Thoracic aorta (tissue), 2 donors: ENCODE data around the gene OR52N4. TPM values are rescaled to one million over a fixed set of nuclear protein-coding genes. Genes with fewer than 3 reads are reported as not detected.
"Not testable (repeated sequence)": the region's sequence is repeated elsewhere in the genome, so short reads cannot be mapped to it uniquely, and the experiment has no call there.

Source experiments
- ATAC-seq: fragments of 150-250 bp; one replicate; pipeline ENCODE4 v1.8.0; 2017; ENCODE audit warnings: low read depth; ENCODE audit not compliant: insufficient number of reproducible peaks, low FRiP score
- DNase-seq: peaks from one replicate; pipeline ENCODE4 v3.0.0-alpha.2; 2020; ENCODE audit warnings: low spot score
- H3K27ac ChIP-seq, 2 donors: fragments of 200-600 bp; sonication (generic); 1 replicate in 1 of 2; 2 replicates in 1 of 2; pipeline ENCODE4 v1.5.1; 2016; ENCODE audit warnings: mild to moderate bottlenecking in 2 of 2, moderate library complexity in 2 of 2
- H3K27me3 ChIP-seq: fragments of 200-600 bp; sonication (generic); replicated peaks from 2 replicates; pipeline ENCODE4 v1.6.0; 2016; ENCODE audit warnings: mild to moderate bottlenecking; ENCODE audit not compliant: insufficient read depth
- H3K36me3 ChIP-seq: fragments of 200-600 bp; sonication (generic); one replicate; pipeline ENCODE4 v1.5.1; 2016
- H3K4me1 ChIP-seq, 2 donors: fragments of 200-600 bp; sonication (generic); 1 replicate in 1 of 2; 2 replicates in 1 of 2; pipeline versions ENCODE4 v1.5.1 to v1.6.0; 2016; ENCODE audit warnings: low read depth in 2 of 2, mild to moderate bottlenecking in 1 of 2; ENCODE audit not compliant: control insufficient read depth in 1 of 2
- H3K4me3 ChIP-seq: fragments of 200-600 bp; sonication (generic); 2 replicates; pipeline ENCODE4 v1.5.1; 2016; ENCODE audit warnings: mild to moderate bottlenecking
- H3K9me3 ChIP-seq: fragments of 200-600 bp; sonication (generic); 2 replicates; pipeline ENCODE4 v1.5.1; 2016
- total RNA-seq, 2 donors: library from RNA; depleted of rRNA; stranded (reverse); fragments of >200 nt; gene quantifications; one replicate each; pipeline versions ENCODE4 v1.1.0 to v1.2.3, GENCODE V29; 2016
- TF ChIP-seq, protein P1 (sequence below): fragments of 200-600 bp; sonication (generic); IDR thresholded peaks from one replicate; pipeline ENCODE4 v1.5.1; 2019; ENCODE audit warnings: antibody characterized with exemption

The OR52N4 gene
- total RNA-seq = not detected

DNA sequence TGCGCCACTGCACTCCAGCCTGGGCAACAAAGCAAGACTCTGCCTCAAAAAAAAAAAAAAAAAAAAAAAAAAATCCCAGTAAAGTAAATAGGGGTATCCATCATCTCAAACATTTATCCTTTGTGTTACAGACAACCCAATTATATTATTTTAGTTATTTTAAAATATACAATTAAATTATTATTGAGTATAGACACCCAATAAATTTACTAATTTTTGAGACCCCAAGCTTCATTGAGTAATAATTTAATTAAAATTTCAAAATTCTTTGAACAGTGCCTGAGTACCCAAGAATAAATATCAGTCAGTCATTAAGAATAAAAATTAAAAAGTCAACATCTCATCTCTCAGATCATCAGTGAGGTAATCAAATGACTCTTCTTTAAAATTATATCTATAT, at the start of gene OR52N4:
OR52N4 (plus strand) TSS at position 301 of the 400 bp plus-strand sequence. CDS start 498 bp downstream, outside the sequence.
- H3K9me3 ChIP-seq = no peaks in the 10 kb centered on the region
- H3K27ac ChIP-seq = no peak within 1 kb of the TSS
- no peaks in the 10 kb centered on the region for H3K36me3 ChIP-seq
- H3K4me3 ChIP-seq = no peak within 1 kb of the TSS
- TF ChIP-seq, protein P1, sequence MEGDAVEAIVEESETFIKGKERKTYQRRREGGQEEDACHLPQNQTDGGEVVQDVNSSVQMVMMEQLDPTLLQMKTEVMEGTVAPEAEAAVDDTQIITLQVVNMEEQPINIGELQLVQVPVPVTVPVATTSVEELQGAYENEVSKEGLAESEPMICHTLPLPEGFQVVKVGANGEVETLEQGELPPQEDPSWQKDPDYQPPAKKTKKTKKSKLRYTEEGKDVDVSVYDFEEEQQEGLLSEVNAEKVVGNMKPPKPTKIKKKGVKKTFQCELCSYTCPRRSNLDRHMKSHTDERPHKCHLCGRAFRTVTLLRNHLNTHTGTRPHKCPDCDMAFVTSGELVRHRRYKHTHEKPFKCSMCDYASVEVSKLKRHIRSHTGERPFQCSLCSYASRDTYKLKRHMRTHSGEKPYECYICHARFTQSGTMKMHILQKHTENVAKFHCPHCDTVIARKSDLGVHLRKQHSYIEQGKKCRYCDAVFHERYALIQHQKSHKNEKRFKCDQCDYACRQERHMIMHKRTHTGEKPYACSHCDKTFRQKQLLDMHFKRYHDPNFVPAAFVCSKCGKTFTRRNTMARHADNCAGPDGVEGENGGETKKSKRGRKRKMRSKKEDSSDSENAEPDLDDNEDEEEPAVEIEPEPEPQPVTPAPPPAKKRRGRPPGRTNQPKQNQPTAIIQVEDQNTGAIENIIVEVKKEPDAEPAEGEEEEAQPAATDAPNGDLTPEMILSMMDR = no peak
- ATAC-seq = no peak
- H3K4me1 ChIP-seq = no peaks in the 10 kb centered on the region
- no peaks in the 10 kb centered on the region for H3K27me3 ChIP-seq
- no peak for DNase-seq

DNA sequence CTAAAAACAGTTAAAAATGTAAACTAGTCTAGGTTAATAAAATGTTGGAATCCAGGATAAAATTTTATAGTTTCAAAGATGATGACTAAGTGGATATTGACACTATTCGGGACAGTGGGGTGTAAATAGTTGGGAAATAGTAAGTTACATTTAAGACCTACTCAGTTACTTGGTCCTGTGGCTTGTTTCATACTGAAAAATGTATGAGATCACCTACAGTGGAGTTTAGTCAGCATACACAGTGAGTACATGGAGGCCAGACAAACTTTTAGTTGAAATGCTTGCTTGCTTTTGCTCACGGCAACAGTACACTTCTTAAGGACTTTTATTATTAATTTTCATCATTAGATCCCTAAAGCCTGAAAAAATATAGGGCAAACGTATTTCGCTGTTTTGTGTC, 48.4 kb upstream of the OR52N4 start:
- ATAC-seq = no peak
- Histone ChIP-seq H3K9me3 (no peaks in the 10 kb centered on the region), H3K27me3 (no peaks in the 10 kb centered on the region), H3K4me1 (no peaks in the 10 kb centered on the region), H3K4me3 (no peak overlapping the region), H3K27ac (no peak overlapping the region), H3K36me3 (peaks cover 33% of the 10 kb centered on the region)
- no peak for DNase-seq
- TF ChIP-seq, protein P1 = no peak

GRCh38 chr11:5712507-5712906, 41.5 kb upstream of the OR52N4 start:
- Histone ChIP-seq H3K27me3 (no peaks in the 10 kb centered on the region), H3K9me3 (no peaks in the 10 kb centered on the region), H3K27ac (no peak overlapping the region), H3K4me1 (no peaks in the 10 kb centered on the region), H3K36me3 (peaks cover 11% of the 10 kb centered on the region), H3K4me3 (no peak overlapping the region)
- ATAC-seq = no peak
- TF ChIP-seq, protein P1 = peak; percentile 23
- DNase-seq = no peak

DNA sequence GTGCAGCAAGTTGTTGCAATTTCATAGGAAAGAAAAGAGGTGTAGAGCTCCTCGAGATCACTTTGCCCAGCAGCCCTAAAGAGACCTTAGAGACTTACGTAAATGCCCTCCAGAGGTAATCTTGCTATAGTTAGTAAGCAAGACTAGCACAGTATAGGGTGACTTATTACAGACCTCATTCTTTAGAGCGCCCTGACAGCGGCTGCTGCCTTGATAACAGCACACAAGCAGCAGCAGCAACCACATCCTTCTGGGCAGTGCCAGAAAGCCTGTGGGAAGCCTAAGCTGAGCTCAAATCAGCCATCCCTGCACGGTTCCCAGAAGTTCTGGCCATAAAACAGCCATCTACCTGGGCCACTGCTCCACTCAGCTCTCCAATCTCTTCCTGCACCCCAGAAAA, 40.3 kb upstream of the OR52N4 start:
- TF ChIP-seq, protein P1 = no peak
- no peak overlapping the region for H3K27ac ChIP-seq
- peaks cover 10% of the 10 kb centered on the region for H3K36me3 ChIP-seq
- no peak for DNase-seq
- no peak overlapping the region for H3K4me3 ChIP-seq
- no peaks in the 10 kb centered on the region for H3K4me1 ChIP-seq
- no peak for ATAC-seq
- no peaks in the 10 kb centered on the region for H3K27me3 ChIP-seq
- no peaks in the 10 kb centered on the region for H3K9me3 ChIP-seq

- DNase-seq, H3K27ac ChIP-seq, H3K36me3 ChIP-seq, H3K4me1 ChIP-seq, H3K27me3 ChIP-seq, H3K9me3 ChIP-seq, H3K4me3 ChIP-seq, ATAC-seq: not testable (repeated sequence)
Measured at GRCh38 chr11:5716518-5716917, 37.5 kb upstream of the OR52N4 start.
